HG03460 (cell line): ENCODE results near the gene ZFHX2.

Experiments used
- ATAC-seq: cut with Tn5 transposase; IDR thresholded peaks from one replicate; pipeline ENCODE4 v1.9.1; 2021; ENCODE audit not compliant: unreplicated experiment

ZFHX2 gene

GRCh38 chr14:23523229-23524016 lies 28.1 kb downstream of the ZFHX2 start:
- no peak for ATAC-seq

- ATAC-seq, result no peak
Observed at GRCh38 chr14:23522643-23523198, 28.8 kb downstream of the ZFHX2 start.

- no peak for ATAC-seq
Observed at GRCh38 chr14:23521785-23522640, 29.6 kb downstream of the ZFHX2 start.

- ATAC-seq, result no peak
Observed at GRCh38 chr14:23520899-23521533, 30.5 kb downstream of the ZFHX2 start.

- ATAC-seq, result no peak
Observed at GRCh38 chr14:23518709-23519108, 32.9 kb downstream of the ZFHX2 start.

GRCh38 chr14:23517650-23518326 lies 33.8 kb downstream of the ZFHX2 start:
- no peak for ATAC-seq

- no peak for ATAC-seq
Observed at GRCh38 chr14:23514644-23514957, 37.0 kb downstream of the ZFHX2 start.

GRCh38 chr14:23513818-23514643 lies 37.5 kb downstream of the ZFHX2 start:
- no peak for ATAC-seq

GRCh38 chr14:23513005-23513817 lies 38.4 kb downstream of the ZFHX2 start:
- no peak for ATAC-seq

- no peak for ATAC-seq
Observed at GRCh38 chr14:23512156-23512555, 39.4 kb downstream of the ZFHX2 start.

- ATAC-seq, result no peak
Observed at GRCh38 chr14:23494223-23494622, 57.3 kb downstream of the ZFHX2 start.

- ATAC-seq, result no peak
Observed at GRCh38 chr14:23492618-23493272, 58.8 kb downstream of the ZFHX2 start.

- ATAC-seq, result no peak
Observed at GRCh38 chr14:23487216-23487615, 64.3 kb downstream of the ZFHX2 start.

- ATAC-seq, result no peak
Observed at GRCh38 chr14:23486036-23486435, 65.5 kb downstream of the ZFHX2 start.

GRCh38 chr14:23485326-23485725 lies 66.2 kb downstream of the ZFHX2 start:
- no peak for ATAC-seq

- ATAC-seq, result no peak
Observed at GRCh38 chr14:23483236-23483854, 68.2 kb downstream of the ZFHX2 start.

GRCh38 chr14:23482823-23483148 lies 68.8 kb downstream of the ZFHX2 start:
- no peak for ATAC-seq
